H1 (cell line): ENCODE data around the gene GOLGA3. TPM values are rescaled to one million over a fixed set of nuclear protein-coding genes. Genes with fewer than 3 reads are reported as not detected.
A peak's percentile ranks its signal among the peaks of the same experiment; 100 is the strongest.

Source experiments
- CTCF ChIA-PET: fragments of 300-600 bp; sonication (Branson Sonifier 250); formaldehyde crosslinking; loops from one replicate; lab custom pipeline; 2021; ENCODE audit not compliant: partially characterized antibody; lab: Charles Lee
- POLR2A ChIA-PET: fragments of 300-600 bp; sonication (Branson Sonifier 250); formaldehyde crosslinking; loops from one replicate; lab custom pipeline; 2021; ENCODE audit warnings: inconsistent platforms; ENCODE audit not compliant: partially characterized antibody; lab: Charles Lee
- DNase-seq, 2 experiments: peaks; one replicate each; pipeline versions ENCODE4 v3.0.0 to v3.0.0-alpha.2; 2010 to 2022; ENCODE audit warnings: low spot score in 2 of 2, low read depth in 1 of 2, mixed read lengths in 1 of 2
- FAIRE-seq: peaks from 2 replicates; lab custom pipeline; 2011; peaks lifted over from hg19 to GRCh38; lab: Jason Lieb, UNC
- H2AFZ ChIP-seq: 2 replicates; pipeline ENCODE4 v1.8.1; 2012; ENCODE audit warnings: low read length, inconsistent platforms
- H2AK5ac ChIP-seq: 2 replicates; pipeline ENCODE4 v1.6.1; 2013; ENCODE audit warnings: low read depth, low read length
- H2BK120ac ChIP-seq: replicated peaks from 2 replicates; pipeline ENCODE3; 2013; ENCODE audit warnings: low read depth, low read length, inconsistent platforms
- H2BK12ac ChIP-seq: 2 replicates; pipeline ENCODE4 v1.6.1; 2013; ENCODE audit warnings: low read depth, low read length
- H2BK15ac ChIP-seq: 2 replicates; pipeline ENCODE4 v1.6.1; 2013; ENCODE audit warnings: low read length
- H2BK20ac ChIP-seq: 2 replicates; pipeline ENCODE4 v1.6.1; 2013; ENCODE audit warnings: low read length
- H2BK5ac ChIP-seq: 2 replicates; pipeline ENCODE4 v1.6.1; 2013; ENCODE audit warnings: low read depth, low read length
- H3K14ac ChIP-seq: 2 replicates; pipeline ENCODE4 v1.6.1; 2013; ENCODE audit warnings: inconsistent platforms; ENCODE audit not compliant: insufficient read length
- H3K18ac ChIP-seq: 2 replicates; pipeline ENCODE4 v1.6.1; 2013; ENCODE audit warnings: low read length; ENCODE audit errors: extremely low read depth
- H3K23ac ChIP-seq: 2 replicates; pipeline ENCODE4 v1.6.1; 2013; ENCODE audit warnings: inconsistent platforms; ENCODE audit not compliant: insufficient read length
- H3K23me2 ChIP-seq: 2 replicates; pipeline ENCODE4 v1.6.1; 2013; ENCODE audit warnings: low read depth, low read length
- H3K27ac ChIP-seq: 2 replicates; pipeline ENCODE4 v1.6.1; 2011; ENCODE audit warnings: low read depth, low read length, inconsistent platforms
- H3K27me3 ChIP-seq, 4 experiments: replicated peaks in 1 of 4; 1 replicate in 1 of 4; 2 replicates in 3 of 4; pipeline versions ENCODE4 v1.6.1 to v1.8.1; 2011 to 2013; ENCODE audit warnings: low read length in 3 of 4, mild to moderate bottlenecking in 3 of 4, inconsistent platforms in 2 of 4, mixed read lengths in 2 of 4, moderate library complexity in 1 of 4; ENCODE audit not compliant: control insufficient read depth in 3 of 4, insufficient read depth in 3 of 4; ENCODE audit errors: extremely low read depth in 1 of 4
- H3K36me3 ChIP-seq, 4 experiments: 2 replicates each; pipeline versions ENCODE4 v1.6.1 to v1.8.1; 2011 to 2013; ENCODE audit warnings: mild to moderate bottlenecking in 4 of 4, low read length in 3 of 4, moderate library complexity in 2 of 4, control low read depth in 1 of 4, inconsistent platforms in 1 of 4; ENCODE audit not compliant: insufficient read depth in 4 of 4, control insufficient read depth in 2 of 4
- H3K4ac ChIP-seq: replicated peaks from 2 replicates; pipeline ENCODE3; 2013; ENCODE audit warnings: low read length, low read depth, mixed read lengths, inconsistent platforms; ENCODE audit not compliant: insufficient read length
- H3K4me1 ChIP-seq, 4 experiments: replicated peaks in 1 of 4; 1 replicate in 1 of 4; 2 replicates in 3 of 4; pipeline versions ENCODE4 v1.6.1 to v1.8.1; 2011 to 2013; ENCODE audit warnings: low read length in 3 of 4, inconsistent platforms in 2 of 4, mixed read lengths in 1 of 4; ENCODE audit not compliant: insufficient read depth in 4 of 4, control insufficient read depth in 3 of 4
- H3K4me2 ChIP-seq, 2 experiments: 2 replicates each; pipeline versions ENCODE4 v1.6.1 to v1.8.1; 2011 to 2013; ENCODE audit warnings: low read depth in 2 of 2, low read length in 2 of 2, control low read depth in 1 of 2, inconsistent platforms in 1 of 2, mild to moderate bottlenecking in 1 of 2; ENCODE audit not compliant: insufficient read depth in 1 of 2
- H3K4me3 ChIP-seq, 4 experiments: fragments of 200-600, 300-600 bp in 1 of 4; sonication (generic), shearing (Covaris generic), sonication (Bioruptor Twin) in 1 of 4; 2 replicates each; pipeline versions ENCODE4 v1.5.1 to v1.8.1; 2011 to 2016; ENCODE audit warnings: low read length in 4 of 4, low read depth in 3 of 4, control low read depth in 2 of 4, inconsistent platforms in 2 of 4, mild to moderate bottlenecking in 2 of 4, mixed read lengths in 1 of 4, moderate library complexity in 1 of 4; ENCODE audit not compliant: insufficient read depth in 2 of 4; ENCODE audit errors: extremely low read depth in 1 of 4
- H3K56ac ChIP-seq: replicated peaks from 2 replicates; pipeline ENCODE3; 2013; ENCODE audit warnings: low read depth, mild to moderate bottlenecking, mixed read lengths, low read length, inconsistent platforms; ENCODE audit not compliant: insufficient read length
- H3K79me1 ChIP-seq: 2 replicates; pipeline ENCODE4 v1.6.1; 2013; ENCODE audit warnings: low read depth, low read length, control low read depth
- H3K79me2 ChIP-seq, 2 experiments: 2 replicates each; pipeline versions ENCODE4 v1.6.1 to v1.8.1; 2012 to 2013; ENCODE audit warnings: low read length in 2 of 2, mild to moderate bottlenecking in 2 of 2, inconsistent platforms in 1 of 2; ENCODE audit not compliant: insufficient read depth in 2 of 2, control insufficient read depth in 1 of 2
- H3K9ac ChIP-seq, 4 experiments: replicated peaks in 1 of 4; 1 replicate in 1 of 4; 2 replicates in 3 of 4; pipeline versions ENCODE4 v1.6.1 to v1.8.1; 2011 to 2013; ENCODE audit warnings: low read depth in 3 of 4, low read length in 3 of 4, control low read depth in 2 of 4, mild to moderate bottlenecking in 2 of 4, moderate library complexity in 2 of 4, inconsistent platforms in 1 of 4; ENCODE audit errors: extremely low read depth in 1 of 4
- H3K9me3 ChIP-seq, 2 experiments: 2 replicates each; pipeline versions ENCODE4 v1.6.1 to v1.8.1; 2012 to 2013; ENCODE audit warnings: mild to moderate bottlenecking in 2 of 2, moderate library complexity in 2 of 2, control low read depth in 1 of 2, inconsistent platforms in 1 of 2, low read depth in 1 of 2, low read length in 1 of 2, mixed read lengths in 1 of 2; ENCODE audit not compliant: insufficient read depth in 2 of 2
- H4K20me1 ChIP-seq, 2 experiments: replicated peaks in 1 of 2; 2 replicates each; pipeline versions ENCODE3 to v1.8.1; 2011 to 2013; ENCODE audit warnings: inconsistent platforms in 2 of 2, low read length in 2 of 2, mild to moderate bottlenecking in 1 of 2; ENCODE audit not compliant: insufficient read depth in 2 of 2, control insufficient read depth in 1 of 2
- H4K5ac ChIP-seq: 2 replicates; pipeline ENCODE4 v1.6.1; 2013; ENCODE audit warnings: low read length, low read depth, mixed read lengths, inconsistent platforms; ENCODE audit not compliant: insufficient read length
- H4K8ac ChIP-seq: 2 replicates; pipeline ENCODE4 v1.8.0; 2013; ENCODE audit warnings: mild to moderate bottlenecking, moderate library complexity, low read length, inconsistent platforms; ENCODE audit not compliant: insufficient read depth; ENCODE audit errors: extremely low read depth
- H4K91ac ChIP-seq: replicated peaks from 2 replicates; pipeline ENCODE3; 2013; ENCODE audit warnings: low read length, mixed read lengths, inconsistent platforms; ENCODE audit not compliant: insufficient read length
- BRCA1 ChIP-seq: IDR thresholded peaks from 2 replicates; pipeline ENCODE4 v1.6.1; 2012; ENCODE audit warnings: low read depth, low read length, improper control_type of control experiment
- KDM1A ChIP-seq: fragments of 200-600, 300-600 bp; sonication (generic); IDR thresholded peaks from 2 replicates; pipeline ENCODE4 v1.7.1; 2016; ENCODE audit warnings: mild to moderate bottlenecking, low read length, borderline replicate concordance
- NRF1 ChIP-seq: IDR thresholded peaks from 2 replicates; pipeline ENCODE4 v1.6.1; 2011; ENCODE audit warnings: mild to moderate bottlenecking, low read depth, low read length, improper control_type of control experiment
- SAP30 ChIP-seq: fragments of 300-600 bp; sonication (generic); IDR thresholded peaks from 2 replicates; pipeline ENCODE4 v1.7.1; 2012; ENCODE audit warnings: low read length, moderate library complexity, mild to moderate bottlenecking, inconsistent platforms; ENCODE audit not compliant: insufficient read depth, insufficient replicate concordance
- SP2 ChIP-seq: IDR thresholded peaks from 2 replicates; pipeline ENCODE4 v1.6.1; 2012; ENCODE audit warnings: mild to moderate bottlenecking, low read length, inconsistent platforms
- SUZ12 ChIP-seq: fragments of 200-600 bp; sonication (generic); IDR thresholded peaks from 2 replicates; pipeline ENCODE4 v1.6.1; 2012; ENCODE audit warnings: mild to moderate bottlenecking, inconsistent platforms, low read length, moderate library complexity, mixed read lengths
- TBP ChIP-seq: IDR thresholded peaks from 2 replicates; pipeline ENCODE4 v1.6.1; 2011; ENCODE audit warnings: low read depth, low read length, improper control_type of control experiment
- WGBS, 2 experiments: shearing (Covaris generic) in 1 of 2; methylation state at CpG; one replicate each; pipeline versions ENCODE4 v1.1.6 to v1.1.7; 2013 to 2015; ENCODE audit warnings: low lambda C conversion rate in 2 of 2, mixed read lengths in 2 of 2, inconsistent platforms in 1 of 2, low coverage in 1 of 2, missing lambda C conversion rate in 1 of 2; ENCODE audit not compliant: insufficient replicate concordance in 2 of 2, insufficient coverage in 1 of 2, insufficient read length in 1 of 2; ENCODE audit errors: extremely low coverage in 1 of 2, missing lambda C conversion rate in 1 of 2; 5-methylcytosine and 5-hydroxymethylcytosine counted together
- polyA plus RNA-seq, 7 experiments: library from polyadenylated mRNA; depleted of rRNA in 3 of 7; stranded (reverse) in 5 of 7; unstranded in 2 of 7; fragments of >200 nt in 5 of 7; fragments of 200-250 nt in 2 of 7; gene quantifications; 1 replicate in 5 of 7; 2 replicates in 1 of 7; 4 replicates in 1 of 7; pipeline versions ENCODE4 v1.2.1 to v1.2.3, GENCODE V29; 2011 to 2013; ENCODE audit warnings: missing spikeins in 2 of 7, mixed read lengths in 2 of 7
- total RNA-seq: library from RNA; stranded (reverse); fragmentation: NEBNext Ultra II Directional; extraction: Animal tissue kit (Norgen Biotek cat#: 25700); gene quantifications from 2 replicates; pipeline ENCODE4 v1.2.1, GENCODE V29; 2021

Gene GOLGA3
- total and polyA plus RNA-seq, 2 of the 8 experiments (the other 6 are each of a cell fraction or from before 2014, with no cell fraction given): 6.4 to 33.1 TPM

DNA sequence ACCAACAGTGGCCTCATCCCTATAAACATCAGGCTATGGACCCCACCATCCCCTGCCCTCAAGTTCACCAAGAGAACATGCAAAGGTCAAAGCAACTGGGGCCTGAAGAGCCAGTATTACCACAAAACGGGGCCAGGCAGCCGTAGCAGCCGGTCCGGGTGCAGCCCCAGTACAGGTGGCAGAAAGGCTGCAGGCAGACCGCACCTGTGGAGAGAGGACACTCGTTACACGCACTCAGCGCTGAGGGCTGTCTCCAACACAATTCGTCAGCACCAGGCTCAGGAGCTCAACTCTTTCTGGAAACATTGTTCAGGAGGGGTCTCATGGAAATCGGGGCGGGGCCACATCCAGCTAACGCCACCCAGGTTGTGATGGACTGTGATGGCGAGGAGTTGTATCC, 19.9 kb upstream of the GOLGA3 start:
- no peak overlapping the region for H4K91ac ChIP-seq
- H3K23me2 ChIP-seq: no peaks in the 10 kb centered on the region
- peaks cover 0 to 13% (median 6%) of the 10 kb centered on the region in 4 experiments; a peak in 6 of 7 replicates for H3K4me1 ChIP-seq
- H3K23ac ChIP-seq: no peak overlapping the region
- peaks cover 0 to 3% of the 10 kb centered on the region in 2 experiments for H4K20me1 ChIP-seq
- no peak overlapping the region for H3K56ac ChIP-seq
- H3K27me3 ChIP-seq: no peaks in the 10 kb centered on the region
- H3K36me3 ChIP-seq: peaks cover 2 to 36% (median 11%) of the 10 kb centered on the region in 4 experiments; a peak in 7 of 8 replicates
- no peak overlapping the region for H2AFZ ChIP-seq
- TF ChIP-seq KDM1A: no peak
- TF ChIP-seq TBP: no peak
- TF ChIP-seq SP2: no peak
- TF ChIP-seq NRF1: no peak
- TF ChIP-seq SAP30: no peak
- TF ChIP-seq BRCA1: no peak
- TF ChIP-seq SUZ12: no peak
- no peak overlapping the region for H2BK12ac ChIP-seq
- H3K9me3 ChIP-seq: no peaks in the 10 kb centered on the region
- DNase-seq: no peak
- H3K4me3 ChIP-seq: no peak overlapping the region
- peak overlapping the region in 1 of 2 experiments; percentile 59; a peak in 1 of 4 replicates for H3K4me2 ChIP-seq
- no peak overlapping the region for H4K8ac ChIP-seq
- WGBS, 2 experiments: 94% methylated on average over 13 of the region's 13 CpGs; no CpG with 5 or more reads in 1 of the 2 experiments
- no peak overlapping the region for H3K18ac ChIP-seq
- H3K4ac ChIP-seq: no peak overlapping the region
- H2BK5ac ChIP-seq: no peak overlapping the region
- no peaks in the 10 kb centered on the region for H3K79me2 ChIP-seq
- H4K5ac ChIP-seq: no peak overlapping the region
- no peak overlapping the region for H2BK15ac ChIP-seq
- no peak for FAIRE-seq
- no peak overlapping the region for H2BK120ac ChIP-seq
- no peaks in the 10 kb centered on the region for H3K79me1 ChIP-seq
- no peak overlapping the region for H3K9ac ChIP-seq
- H3K27ac ChIP-seq: no peak overlapping the region
- ChIA-PET POLR2A (interaction anchor here (1.1 to 3.3 kb wide), 7 partner anchors 10 to 89 kb away, joined by 3 to 14 read pairs (median 4); partner anchors contain the start of gene GOLGA3), CTCF (interaction anchor here (1.0 to 1.2 kb wide), 2 partner anchors 38 to 57 kb away, joined by 3 read pairs; no protein-coding TSS in a partner anchor)
- no peak overlapping the region for H3K14ac ChIP-seq
- H2AK5ac ChIP-seq: no peak overlapping the region
- H2BK20ac ChIP-seq: no peak overlapping the region
